K562 (cell line): ENCODE results near the gene ARHGAP12. TPM values are rescaled to one million over a fixed set of nuclear protein-coding genes. Genes with fewer than 3 reads are reported as not detected.

Source experiments
- ATAC-seq: fragments of 200-7000 bp; cut with Tn5 transposase; 3 replicates; pipeline ENCODE4 v1.9.1; 2020; ENCODE audit warnings: moderate library complexity
- BruUV-seq: library from RNA; stranded (reverse); fragments of 400-500 nt; replicated peaks from 2 replicates; lab custom pipeline; 2021; lab: Mats Ljungman, UMichigan
- CTCF ChIA-PET: fragments of 300-600 bp; formaldehyde crosslinking; extraction: SDS; loops from one replicate; lab custom pipeline; 2021; ENCODE audit warnings: low intra/inter-chr PET ratio; lab: Yijun Ruan, JAX
- POLR2A ChIA-PET: fragments of 300-600, 350-650 bp; sonication (Branson Sonifier 250); formaldehyde crosslinking; extraction: SDS; loops from one replicate; lab custom pipeline; 2021; ENCODE audit warnings: antibody characterized with exemption, inconsistent platforms; lab: Yijun Ruan, JAX
- DNase-seq, 4 experiments: peaks; one replicate each; pipeline versions ENCODE4 v3.0.0 to v3.0.0-alpha.2; 2011 to 2018; ENCODE audit warnings: low spot score in 3 of 4, mixed read lengths in 3 of 4; ENCODE audit errors: extremely low read depth in 1 of 4
- FAIRE-seq: peaks from 2 replicates; lab custom pipeline; 2011; peaks lifted over from hg19 to GRCh38; lab: Jason Lieb, UNC
- H2AFZ ChIP-seq: 2 replicates; pipeline ENCODE4 v1.6.0; 2011; ENCODE audit warnings: low read depth, low read length, control low read depth, inconsistent platforms
- H3K27ac ChIP-seq: fragments of 200-600 bp; 3 replicates; pipeline ENCODE4 v1.8.0; 2011; ENCODE audit warnings: low read depth, mild to moderate bottlenecking, control low read depth, inconsistent platforms, low read length, moderate library complexity, mixed read lengths; ENCODE audit errors: extremely low read depth
- H3K27me3 ChIP-seq, 2 experiments: fragments of 300-600 bp in 1 of 2; 2 replicates in 1 of 2; 3 replicates in 1 of 2; pipeline versions ENCODE4 v1.6.0 to v1.8.0; 2011; ENCODE audit warnings: inconsistent platforms in 2 of 2, low read length in 2 of 2, mild to moderate bottlenecking in 1 of 2, mixed read lengths in 1 of 2, moderate library complexity in 1 of 2; ENCODE audit not compliant: control insufficient read depth in 2 of 2, insufficient read depth in 2 of 2
- H3K36me3 ChIP-seq: fragments of 300-600 bp; 3 replicates; pipeline ENCODE4 v1.8.0; 2011; ENCODE audit warnings: mild to moderate bottlenecking, low read length, inconsistent platforms; ENCODE audit not compliant: control insufficient read depth, insufficient read depth
- H3K4me1 ChIP-seq, 2 experiments: fragments of 200-600 bp in 1 of 2; replicated peaks in 1 of 2; 2 replicates in 1 of 2; 3 replicates in 1 of 2; pipeline versions ENCODE4 v1.5.1 to v1.8.0; 2011; ENCODE audit warnings: inconsistent platforms in 2 of 2, low read length in 2 of 2, mild to moderate bottlenecking in 1 of 2, mixed read lengths in 1 of 2, moderate library complexity in 1 of 2; ENCODE audit not compliant: control insufficient read depth in 2 of 2, insufficient read depth in 2 of 2
- H3K4me2 ChIP-seq: 2 replicates; pipeline ENCODE4 v1.6.1; 2011; ENCODE audit warnings: low read length, control low read depth, inconsistent platforms, mixed read lengths; ENCODE audit not compliant: insufficient read depth
- H3K4me3 ChIP-seq: fragments of 200-600 bp; sonication (generic), shearing (Covaris generic); 2 replicates; pipeline ENCODE4 v1.5.1; 2016; ENCODE audit warnings: control low read depth, inconsistent platforms
- H3K79me2 ChIP-seq: fragments of 200-600 bp; 3 replicates; pipeline ENCODE4 v1.8.0; 2011; ENCODE audit warnings: low read length, inconsistent platforms; ENCODE audit not compliant: control insufficient read depth, insufficient read depth
- H3K9ac ChIP-seq, 2 experiments: 2 replicates each; pipeline versions ENCODE4 v1.6.0 to v1.6.1; 2011; ENCODE audit warnings: low read depth in 2 of 2, low read length in 2 of 2, control low read depth in 1 of 2, inconsistent platforms in 1 of 2, mild to moderate bottlenecking in 1 of 2, mixed read lengths in 1 of 2; ENCODE audit not compliant: insufficient read depth in 1 of 2
- H3K9me1 ChIP-seq: one replicate; pipeline ENCODE4 v1.6.0; 2011; ENCODE audit warnings: inconsistent platforms, mild to moderate bottlenecking, low read length, moderate library complexity; ENCODE audit not compliant: control insufficient read depth, insufficient read depth
- H3K9me3 ChIP-seq: replicated peaks from 2 replicates; pipeline ENCODE4 v1.5.1; 2011; ENCODE audit warnings: low read depth, low read length, inconsistent platforms; ENCODE audit not compliant: control insufficient read depth, insufficient read depth
- H4K20me1 ChIP-seq: replicated peaks from 2 replicates; pipeline ENCODE4 v1.6.1; 2011; ENCODE audit warnings: low read length, inconsistent platforms, mixed read lengths; ENCODE audit not compliant: control insufficient read depth, insufficient read depth
- BCL6 ChIP-seq: fragments of 250-450 bp; sonication (Bioruptor Pico); IDR thresholded peaks from 2 replicates; pipeline ENCODE4 v1.4.0; 2020
- FOXK2 ChIP-seq, 2 experiments: fragments of 450-650 bp; IDR thresholded peaks in 1 of 2; conservative IDR thresholded peaks in 1 of 2; 2 replicates each; pipeline ENCODE4 v1.6.1; 2016; ENCODE audit warnings: low read depth in 2 of 2, mild to moderate bottlenecking in 1 of 2
- HMG20A ChIP-seq: fragments of 450-650 bp; formaldehyde crosslinking; conservative IDR thresholded peaks from 2 replicates; pipeline ENCODE4 v1.4.0; 2020; ENCODE audit warnings: mild to moderate bottlenecking, mixed read lengths
- NRF1 ChIP-seq, 2 experiments: fragments of 450-650 bp; IDR thresholded peaks in 1 of 2; conservative IDR thresholded peaks in 1 of 2; 2 replicates each; pipeline ENCODE4 v1.6.1; 2014; ENCODE audit warnings: mild to moderate bottlenecking in 2 of 2
- RBM25 ChIP-seq: fragments of 200-400 bp; formaldehyde crosslinking; IDR thresholded peaks from 2 replicates; pipeline ENCODE4 v1.6.1; 2018; ENCODE audit warnings: low read length, low read depth, moderate library complexity; ENCODE audit not compliant: severe bottlenecking
- SRSF9 ChIP-seq: fragments of 200-400 bp; formaldehyde crosslinking; IDR thresholded peaks from 2 replicates; pipeline ENCODE4 v1.6.1; 2017; ENCODE audit warnings: low read depth, low read length, borderline replicate concordance
- ZBTB1 ChIP-seq: sonication (generic); formaldehyde crosslinking; IDR thresholded peaks from 2 replicates; pipeline ENCODE4 v1.8.1; 2023; ENCODE audit warnings: missing genetic modification reagents, low read depth, mild to moderate bottlenecking, borderline replicate concordance
- ZEB2 ChIP-seq: fragments of 450-650 bp; IDR thresholded peaks from 2 replicates; pipeline ENCODE4 v1.6.1; 2016
- ZNF217 ChIP-seq: sonication (generic); formaldehyde crosslinking; IDR thresholded peaks from 2 replicates; pipeline ENCODE4 v1.8.0; 2022; ENCODE audit warnings: mild to moderate bottlenecking, missing genetic modification reagents
- ZNF239 ChIP-seq: fragments of 250-450 bp; sonication (Bioruptor Pico); IDR thresholded peaks from 2 replicates; pipeline ENCODE4 v1.4.0; 2020; ENCODE audit warnings: mild to moderate bottlenecking
- ZNF766 ChIP-seq: fragments of 200-800 bp; sonication (Bioruptor generic); conservative IDR thresholded peaks from 2 replicates; pipeline ENCODE4 v1.6.1; 2016; ENCODE audit warnings: missing genetic modification characterization, missing compliant biosample characterization
- WGBS: fragments of 100-300 bp; shearing (Covaris generic); methylation state at CpG from one replicate; pipeline ENCODE4 v1.1.6; 2016; ENCODE audit warnings: low coverage, mixed read lengths; ENCODE audit not compliant: insufficient coverage; ENCODE audit errors: missing lambda C conversion rate; 5-methylcytosine and 5-hydroxymethylcytosine counted together
- in situ Hi-C: fragments of 300-500 bp; cut with MboI; formaldehyde crosslinking; loops from 4 replicates; pipeline ENCODE4 v1.15.0; 2018; ENCODE audit warnings: inconsistent platforms, mixed read lengths
- intact Hi-C: fragments of 100-400 bp; cut with micrococcal nuclease; formaldehyde crosslinking; loops from 2 replicates; pipeline ENCODE4 v1.14.2; 2022
- polyA plus RNA-seq, 8 experiments: library from polyadenylated mRNA; depleted of rRNA in 4 of 8; stranded (reverse) in 5 of 8; unstranded in 3 of 8; fragments of >200 nt; fragmentation: Nextera tagmentation in 2 of 8; fragmentation: Illumina TruSeq in 1 of 8; extraction: Ambion mirVana in 2 of 8; extraction: Trizol in 1 of 8; gene quantifications; 2 replicates each; pipeline versions ENCODE4 v1.2.1 to v1.2.3, GENCODE V29; 2011 to 2014; ENCODE audit warnings: inconsistent platforms in 1 of 8, missing spikeins in 1 of 8
- total RNA-seq, 7 experiments: library from RNA; depleted of rRNA in 6 of 7; stranded (reverse); fragments of >200 nt in 6 of 7; fragmentation: Illumina TruSeq in 2 of 7; extraction: Trizol in 2 of 7; gene quantifications; 2 replicates each; pipeline versions ENCODE4 v1.2.1 to v1.2.3, GENCODE V29; 2011 to 2021; ENCODE audit warnings: low replicate concordance in 1 of 7
- TF ChIP-seq, protein P1 (sequence below): fragments of 250-450 bp; sonication (Bioruptor Pico); IDR thresholded peaks from 2 replicates; pipeline ENCODE4 v1.5.0; 2021
- TF ChIP-seq, protein P2 (sequence below), 2 experiments: fragments of 450-650 bp in 1 of 2; sonication (generic) in 1 of 2; formaldehyde crosslinking in 1 of 2; IDR thresholded peaks; 2 replicates each; pipeline versions ENCODE4 v1.7.1 to v1.9.0; 2016 to 2022; ENCODE audit warnings: inconsistent platforms in 1 of 2, mild to moderate bottlenecking in 1 of 2, missing genetic modification reagents in 1 of 2

ARHGAP12 gene
- total and polyA plus RNA-seq, 9 of the 15 experiments (the other 6 are each of a cell fraction or from before 2014, with no cell fraction given) = 4.4 to 18.7 (median 10.1) TPM

GRCh38 chr10:31936933-31937332, 8.3 kb upstream of the ARHGAP12 start:
- 15% methylated on average over 5 of the region's 5 CpGs for WGBS
- Histone ChIP-seq H3K27me3 (no peaks in the 10 kb centered on the region), H2AFZ (peak overlapping the region; percentile 95), H3K9me3 (no peaks in the 10 kb centered on the region), H3K4me2 (peak overlapping the region; percentile 26; the same call in 1 of the 2 replicates), H3K27ac (peak overlapping the region; percentile 18; the same call in 1 of the 3 replicates), H3K79me2 (no peaks in the 10 kb centered on the region), H3K9me1 (no peaks in the 10 kb centered on the region), H3K36me3 (no peaks in the 10 kb centered on the region), H4K20me1 (no peaks in the 10 kb centered on the region), H3K4me3 (no peak overlapping the region), H3K4me1 (peaks cover 3 to 24% of the 10 kb centered on the region in 2 experiments), H3K9ac (peak overlapping the region in 1 of 2 experiments; percentile 51; a peak in 2 of 4 replicates)
- DNase-seq (no peak), ATAC-seq (peak; percentile 70), FAIRE-seq (peak; percentile 59)
- in situ Hi-C loops = no loop called here
- ChIA-PET POLR2A (interaction anchor here (1.2 kb wide), 1 partner anchor 9 kb away, joined by 3 read pairs; no protein-coding TSS in a partner anchor), CTCF (no interaction called here)
- intact Hi-C loops = no loop called here
- no TSS peak for BruUV-seq
- no peak for TF ChIP-seq ZNF239 (CRISPR knock-in tag)
- TF ChIP-seq ZNF217 (CRISPR knock-in tag) = no peak
- 0 out of 2 replicates have a peak, but pooled peaks have one; percentile 16 for TF ChIP-seq ZNF766 (CRISPR knock-in tag)
- TF ChIP-seq BCL6 (CRISPR knock-in tag) = no peak
- TF ChIP-seq ZBTB1 (CRISPR knock-in tag) = no peak
- TF ChIP-seq, protein P1, sequence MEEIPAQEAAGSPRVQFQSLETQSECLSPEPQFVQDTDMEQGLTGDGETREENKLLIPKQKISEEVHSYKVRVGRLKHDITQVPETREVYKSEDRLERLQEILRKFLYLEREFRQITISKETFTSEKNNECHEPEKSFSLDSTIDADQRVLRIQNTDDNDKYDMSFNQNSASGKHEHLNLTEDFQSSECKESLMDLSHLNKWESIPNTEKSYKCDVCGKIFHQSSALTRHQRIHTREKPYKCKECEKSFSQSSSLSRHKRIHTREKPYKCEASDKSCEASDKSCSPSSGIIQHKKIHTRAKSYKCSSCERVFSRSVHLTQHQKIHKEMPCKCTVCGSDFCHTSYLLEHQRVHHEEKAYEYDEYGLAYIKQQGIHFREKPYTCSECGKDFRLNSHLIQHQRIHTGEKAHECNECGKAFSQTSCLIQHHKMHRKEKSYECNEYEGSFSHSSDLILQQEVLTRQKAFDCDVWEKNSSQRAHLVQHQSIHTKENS (CRISPR knock-in tag) = no peak
- TF ChIP-seq, protein P2, sequence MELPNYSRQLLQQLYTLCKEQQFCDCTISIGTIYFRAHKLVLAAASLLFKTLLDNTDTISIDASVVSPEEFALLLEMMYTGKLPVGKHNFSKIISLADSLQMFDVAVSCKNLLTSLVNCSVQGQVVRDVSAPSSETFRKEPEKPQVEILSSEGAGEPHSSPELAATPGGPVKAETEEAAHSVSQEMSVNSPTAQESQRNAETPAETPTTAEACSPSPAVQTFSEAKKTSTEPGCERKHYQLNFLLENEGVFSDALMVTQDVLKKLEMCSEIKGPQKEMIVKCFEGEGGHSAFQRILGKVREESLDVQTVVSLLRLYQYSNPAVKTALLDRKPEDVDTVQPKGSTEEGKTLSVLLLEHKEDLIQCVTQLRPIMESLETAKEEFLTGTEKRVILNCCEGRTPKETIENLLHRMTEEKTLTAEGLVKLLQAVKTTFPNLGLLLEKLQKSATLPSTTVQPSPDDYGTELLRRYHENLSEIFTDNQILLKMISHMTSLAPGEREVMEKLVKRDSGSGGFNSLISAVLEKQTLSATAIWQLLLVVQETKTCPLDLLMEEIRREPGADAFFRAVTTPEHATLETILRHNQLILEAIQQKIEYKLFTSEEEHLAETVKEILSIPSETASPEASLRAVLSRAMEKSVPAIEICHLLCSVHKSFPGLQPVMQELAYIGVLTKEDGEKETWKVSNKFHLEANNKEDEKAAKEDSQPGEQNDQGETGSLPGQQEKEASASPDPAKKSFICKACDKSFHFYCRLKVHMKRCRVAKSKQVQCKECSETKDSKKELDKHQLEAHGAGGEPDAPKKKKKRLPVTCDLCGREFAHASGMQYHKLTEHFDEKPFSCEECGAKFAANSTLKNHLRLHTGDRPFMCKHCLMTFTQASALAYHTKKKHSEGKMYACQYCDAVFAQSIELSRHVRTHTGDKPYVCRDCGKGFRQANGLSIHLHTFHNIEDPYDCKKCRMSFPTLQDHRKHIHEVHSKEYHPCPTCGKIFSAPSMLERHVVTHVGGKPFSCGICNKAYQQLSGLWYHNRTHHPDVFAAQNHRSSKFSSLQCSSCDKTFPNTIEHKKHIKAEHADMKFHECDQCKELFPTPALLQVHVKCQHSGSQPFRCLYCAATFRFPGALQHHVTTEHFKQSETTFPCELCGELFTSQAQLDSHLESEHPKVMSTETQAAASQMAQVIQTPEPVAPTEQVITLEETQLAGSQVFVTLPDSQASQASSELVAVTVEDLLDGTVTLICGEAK (IDR thresholded peaks at IDR 0.05) = 0 out of 2 replicates have a peak, but pooled peaks have one; percentile 9
- TF ChIP-seq, protein P2 (CRISPR knock-in tag; IDR thresholded peaks at IDR 0.05) = no peak
- TF ChIP-seq HMG20A (CRISPR knock-in tag) = no peak
- peak; percentile 24 to 50; a peak in 2 of 4 replicates for TF ChIP-seq NRF1 (conservative IDR thresholded peaks at IDR 0.05 in 1 of 2, IDR thresholded peaks at IDR 0.05 in 1 of 2)
- TF ChIP-seq FOXK2 (conservative IDR thresholded peaks at IDR 0.05 in 1 of 2, IDR thresholded peaks at IDR 0.05 in 1 of 2; ENCODE audit: low read depth in 2 of 2) = peak; percentile 66 to 78; a peak in 3 of 4 replicates
- TF ChIP-seq RBM25 = no peak
- no peak for TF ChIP-seq SRSF9
- no peak for TF ChIP-seq ZEB2
